Heart right ventricle (tissue), 16 donors: ENCODE data around the gene SCYL3. TPM values are rescaled to one million over a fixed set of nuclear protein-coding genes. Genes with fewer than 3 reads are reported as not detected.

Experiments
- ATAC-seq, 8 donors: fragments of 200-7000 bp; cut with Tn5 transposase; one replicate each; pipeline ENCODE4 v1.9.1; 2020; ENCODE audit warnings: mild to moderate bottlenecking in 8 of 8, moderate library complexity in 8 of 8, moderate number of reproducible peaks in 1 of 8
- DNase-seq, 2 donors: peaks; one replicate each; pipeline ENCODE4 v3.0.0-alpha.2; 2020
- H3K27ac ChIP-seq, 10 donors: fragments of 200-600 bp; sonication (generic) in 2 of 10; one replicate each; pipeline versions ENCODE4 v1.5.0 to v1.8.0; 2020 to 2022; ENCODE audit warnings: mild to moderate bottlenecking in 3 of 10
- H3K27me3 ChIP-seq, 7 donors: fragments of 200-600 bp; one replicate each; pipeline ENCODE4 v1.8.0; 2021 to 2022; ENCODE audit warnings: mild to moderate bottlenecking in 2 of 7
- H3K36me3 ChIP-seq, 9 donors: fragments of 200-600 bp; sonication (generic) in 1 of 9; one replicate each; pipeline versions ENCODE4 v1.5.0 to v1.8.0; 2020 to 2022; ENCODE audit warnings: mild to moderate bottlenecking in 2 of 9
- H3K4me1 ChIP-seq, 9 donors: fragments of 200-600 bp; sonication (generic) in 1 of 9; one replicate each; pipeline versions ENCODE4 v1.5.0 to v1.8.0; 2020 to 2022; ENCODE audit warnings: mild to moderate bottlenecking in 4 of 9
- H3K4me3 ChIP-seq, 10 donors: fragments of 200-600 bp; sonication (generic) in 2 of 10; one replicate each; pipeline versions ENCODE4 v1.5.0 to v1.8.0; 2020 to 2022; ENCODE audit warnings: mild to moderate bottlenecking in 7 of 10, moderate library complexity in 2 of 10
- H3K9me3 ChIP-seq, 11 donors: fragments of 200-600 bp in 10 of 11; sonication (generic) in 2 of 11; one replicate each; pipeline versions ENCODE4 v1.5.0 to v1.8.0; 2013 to 2022; ENCODE audit warnings: mild to moderate bottlenecking in 2 of 11, control low read depth in 1 of 11, moderate library complexity in 1 of 11
- WGBS, 2 donors: extraction: QIAGEN DNeasy Blood & Tissue Kit; methylation state at CpG; one replicate each; pipeline ENCODE4 v1.1.7; 2013; ENCODE audit warnings: inconsistent platforms in 1 of 2; 5-methylcytosine and 5-hydroxymethylcytosine counted together
- intact Hi-C, 10 donors: fragments of 100-400 bp; cut with DNase I; formaldehyde crosslinking; loops; one replicate each; pipeline versions ENCODE4 v1.11.1 to v1.14.2; 2022
- polyA plus RNA-seq, 2 donors: library from polyadenylated mRNA; stranded (reverse); fragments of 200-250 nt; gene quantifications; one replicate each; pipeline ENCODE4 v1.2.3, GENCODE V29; 2013
- total RNA-seq, 10 donors: library from RNA; stranded (reverse); fragmentation: NEBNext Ultra II Directional in 3 of 10; extraction: Animal tissue kit (Norgen Biotek cat#: 25700) in 3 of 10; gene quantifications; one replicate each; pipeline versions ENCODE4 v1.2.1 to v1.2.4, GENCODE V29; 2021 to 2023
- TF ChIP-seq, protein P1 (sequence below), 9 donors: fragments of 200-600 bp; sonication (generic) in 2 of 9; IDR thresholded peaks; one replicate each; pipeline versions ENCODE4 v1.5.0 to v1.8.0; 2021 to 2022; ENCODE audit warnings: antibody characterized with exemption in 9 of 9, mild to moderate bottlenecking in 5 of 9, moderate library complexity in 1 of 9
- donor health status: Arrhythmogenic right ventricular cardiomyopathy.
- donor health status: ischemic (EF 13 %, LVEDD 7.1; RV severe dilation, severe dysfunction).
- donor health status: healthy with polysubstance abuse.
- donor health status: DM: no; HTN: yes; CAD: no.
- donor health status: DM: no; HTN: no; CAD: no.
- donor health status: ischemic (EF 25% LVEDD 6.9; RV normal size, moderate dysfunction).
- donor health status: ischemic (EF 25% LVEDD 5.7; RV mildly dilated, moderate dysfunction).
- donor health status: healthy.
- donor health status: DM: yes; HTN: yes; CAD: no.
- donor health status: Ischemic cardiomyopathy.
- donor health status: ischemic (EF 35%, LVEDD 5.7; RV mildly dilated, moderate dysfunction).
- donor health status: nonischemic (EF 11% LVEDD 7.7; RV severe dilation, severe dysfunction).
- donor health status: DM: yes; HTN: yes; CAD: no.
- donor health status: PGD.
- donor health status: ischemic (EF 29% LVEDD 5.4; RV normal size, mild dysfunction).
- donor health status: nonischemic (EF 23%, LVEDD 6.1; RV moderate dilation, normal function).

SCYL3 gene
- total and polyA plus RNA-seq, 12 donors, result 2.4 to 8.9 (median 5.7) TPM

DNA sequence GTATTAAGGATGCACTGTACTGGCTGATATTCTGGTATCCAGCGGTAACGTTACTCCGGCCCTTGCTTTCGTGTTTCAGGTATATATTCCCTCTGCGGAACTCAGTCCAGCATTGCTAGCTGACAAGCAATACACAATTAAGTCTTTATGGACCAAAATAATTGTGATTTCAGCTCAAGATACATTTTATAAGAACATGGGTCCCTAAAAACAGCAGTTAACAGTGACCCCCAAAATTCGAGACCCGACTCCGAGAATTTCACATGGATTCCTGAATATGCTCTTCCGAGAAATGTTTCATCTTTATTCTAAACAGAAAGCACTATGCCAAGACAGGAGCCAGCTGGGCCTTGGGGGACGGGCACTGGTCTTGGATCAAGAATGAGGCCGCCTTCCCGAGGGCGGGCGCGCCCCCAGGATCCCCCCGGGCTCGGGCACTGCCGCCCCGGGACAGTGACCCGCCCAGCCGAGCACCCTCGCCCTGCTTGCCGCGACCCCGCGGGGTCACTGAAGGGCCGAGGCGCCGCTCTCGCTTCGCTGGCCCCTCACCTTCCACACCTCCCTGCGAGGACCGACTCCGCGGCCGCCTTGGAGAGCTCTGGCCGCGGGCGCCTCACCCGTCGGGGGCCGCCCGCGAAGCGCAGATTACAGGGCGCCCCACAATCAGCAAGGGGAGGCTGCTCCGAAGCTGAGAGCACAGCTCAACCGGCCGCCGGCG, 610 bp downstream of the SCYL3 start:
- TF ChIP-seq, protein P1, sequence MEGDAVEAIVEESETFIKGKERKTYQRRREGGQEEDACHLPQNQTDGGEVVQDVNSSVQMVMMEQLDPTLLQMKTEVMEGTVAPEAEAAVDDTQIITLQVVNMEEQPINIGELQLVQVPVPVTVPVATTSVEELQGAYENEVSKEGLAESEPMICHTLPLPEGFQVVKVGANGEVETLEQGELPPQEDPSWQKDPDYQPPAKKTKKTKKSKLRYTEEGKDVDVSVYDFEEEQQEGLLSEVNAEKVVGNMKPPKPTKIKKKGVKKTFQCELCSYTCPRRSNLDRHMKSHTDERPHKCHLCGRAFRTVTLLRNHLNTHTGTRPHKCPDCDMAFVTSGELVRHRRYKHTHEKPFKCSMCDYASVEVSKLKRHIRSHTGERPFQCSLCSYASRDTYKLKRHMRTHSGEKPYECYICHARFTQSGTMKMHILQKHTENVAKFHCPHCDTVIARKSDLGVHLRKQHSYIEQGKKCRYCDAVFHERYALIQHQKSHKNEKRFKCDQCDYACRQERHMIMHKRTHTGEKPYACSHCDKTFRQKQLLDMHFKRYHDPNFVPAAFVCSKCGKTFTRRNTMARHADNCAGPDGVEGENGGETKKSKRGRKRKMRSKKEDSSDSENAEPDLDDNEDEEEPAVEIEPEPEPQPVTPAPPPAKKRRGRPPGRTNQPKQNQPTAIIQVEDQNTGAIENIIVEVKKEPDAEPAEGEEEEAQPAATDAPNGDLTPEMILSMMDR (IDR thresholded peaks at IDR 0.05), result no peak
- Histone ChIP-seq H3K27ac (peak overlapping the region; percentile 86 to 99 (median 97)), H3K9me3 (no peaks in the 10 kb centered on the region), H3K4me1 (peaks cover 0 to 29% (median 26%) of the 10 kb centered on the region in 9 donors), H3K36me3 (peaks cover 0 to 10% (median 6%) of the 10 kb centered on the region in 9 donors), H3K4me3 (peak overlapping the region; percentile 85 to 99 (median 96)), H3K27me3 (peaks cover 0 to 3% (median 0%) of the 10 kb centered on the region in 7 donors)
- ATAC-seq, result peak in 4 of 8 donors; percentile 1 to 25 (median 4)
- DNase-seq, result peak in 1 of 2 donors; percentile 29
- 0 to 1% methylated on average over 49 to 51 of the region's 51 CpGs for WGBS, 2 donors
- intact Hi-C loops, result loop anchor here in 3 of 10 donors (2.0 to 10.0 kb wide), 3 partner anchors 96 to 182 kb away; partner anchors contain the start of genes KIFAP3 (in 1 of the 3) and METTL18 (in 1 of the 3)

DNA sequence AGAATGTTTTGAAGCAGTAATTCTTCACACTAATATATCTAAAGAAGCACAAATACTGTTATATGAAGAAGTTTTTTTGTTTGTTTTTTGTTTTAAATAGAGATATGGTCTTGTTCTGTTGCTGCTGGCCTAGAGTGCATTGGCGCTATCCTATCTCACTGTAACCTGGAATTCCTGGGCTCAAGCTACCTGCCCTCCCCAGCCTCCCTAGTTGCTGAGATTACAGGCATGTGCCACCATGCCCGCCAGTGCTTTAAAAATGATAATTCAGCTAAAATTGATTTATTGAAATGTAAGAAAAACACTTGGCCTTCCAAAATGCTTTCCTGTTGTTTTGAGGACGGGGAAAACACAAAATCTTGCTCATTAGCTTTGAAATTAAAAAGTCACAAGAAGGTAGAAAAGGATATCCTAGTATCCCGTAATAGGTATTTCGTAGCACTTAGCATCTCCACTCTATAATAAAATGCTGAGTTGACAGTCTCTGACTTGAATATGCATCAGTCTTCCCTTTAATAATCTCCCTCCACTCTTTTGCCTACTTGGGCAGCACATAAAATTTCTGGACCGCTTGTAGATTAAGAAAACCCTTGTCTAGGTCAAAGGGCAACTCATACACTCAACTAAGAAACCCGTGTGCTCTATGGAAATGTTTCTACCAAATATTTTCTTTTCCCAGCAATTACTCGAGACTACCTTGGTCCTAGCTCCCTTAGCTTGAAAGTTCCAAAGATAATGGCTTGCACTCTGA, 1.3 kb downstream of the SCYL3 start:
- TF ChIP-seq, protein P1 (IDR thresholded peaks at IDR 0.05), result no peak
- Histone ChIP-seq H3K4me1 (peaks cover 0 to 29% (median 26%) of the 10 kb centered on the region in 9 donors), H3K27me3 (no peaks in the 10 kb centered on the region), H3K4me3 (peak overlapping the region; percentile 85 to 99 (median 96)), H3K27ac (peak overlapping the region in 8 of 10 donors; percentile 86 to 99 (median 97)), H3K36me3 (peaks cover 0 to 18% (median 9%) of the 10 kb centered on the region in 9 donors), H3K9me3 (no peaks in the 10 kb centered on the region)
- 59 to 60% methylated on average over 8 of the region's 8 CpGs for WGBS, 2 donors
- no peak for ATAC-seq
- intact Hi-C loops, result loop anchor here in 3 of 10 donors (2.0 to 10.0 kb wide), 3 partner anchors 96 to 182 kb away; partner anchors contain the start of genes KIFAP3 (in 1 of the 3) and METTL18 (in 1 of the 3)
- no peak for DNase-seq

DNA sequence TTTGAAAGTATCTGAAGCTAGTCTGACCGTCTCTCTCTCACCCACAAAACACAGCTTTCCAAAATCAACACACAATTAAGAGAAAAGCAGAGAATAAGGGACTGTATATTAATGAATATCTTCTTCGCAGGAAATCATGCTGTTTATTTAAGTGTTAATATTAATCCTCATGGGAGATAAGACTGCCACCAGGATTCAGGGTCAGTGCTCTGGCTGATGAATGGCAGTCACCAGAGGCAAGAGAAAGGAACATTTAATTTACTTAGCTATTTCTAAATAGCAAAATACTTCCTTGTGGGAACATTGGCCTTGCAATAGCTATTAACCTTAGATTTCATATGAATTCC, 2.2 kb downstream of the SCYL3 start:
- Histone ChIP-seq H3K27ac (peak overlapping the region in 1 of 10 donors; percentile 41), H3K36me3 (peaks cover 0 to 26% (median 10%) of the 10 kb centered on the region in 9 donors), H3K27me3 (no peaks in the 10 kb centered on the region), H3K4me3 (no peak overlapping the region), H3K4me1 (peaks cover 0 to 29% (median 26%) of the 10 kb centered on the region in 9 donors), H3K9me3 (no peaks in the 10 kb centered on the region)
- 69 to 71% methylated on average over 2 of the region's 2 CpGs for WGBS, 2 donors
- DNase-seq, result no peak
- no peak for ATAC-seq
- TF ChIP-seq, protein P1 (IDR thresholded peaks at IDR 0.05), result no peak
- intact Hi-C loops, result loop anchor here in 2 of 10 donors (5.0 to 10.0 kb wide), 2 partner anchors 99 to 183 kb away; partner anchors contain the start of genes KIFAP3 (in 1 of the 2) and METTL18 (in 1 of the 2)
